Activated CD4-positive, alpha-beta memory T cell treated with anti-CD3 and anti-CD28 coated beads for 36 hours (primary cell): ENCODE data around the gene FAS. TPM values are rescaled to one million over a fixed set of nuclear protein-coding genes. Genes with fewer than 3 reads are reported as not detected.
A peak's percentile ranks its signal among the peaks of the same experiment; 100 is the strongest.

Experiments
- CTCF ChIA-PET: fragments of 350-600 bp; sonication (Branson Sonifier 250); formaldehyde crosslinking; loops from one replicate; lab custom pipeline; 2021; ENCODE audit warnings: antibody characterized with exemption, inconsistent platforms; lab: Charles Lee
- POLR2A ChIA-PET: fragments of 350-600 bp; sonication (Branson Sonifier 250); formaldehyde crosslinking; loops from one replicate; lab custom pipeline; 2021; ENCODE audit warnings: antibody characterized with exemption; lab: Charles Lee
- DNase-seq: peaks from one replicate; pipeline ENCODE4 v3.0.0-alpha.2; 2020
- H3K27ac Mint-ChIP-seq: one replicate; pipeline ENCODE4 v1.8.0; 2021; ENCODE audit warnings: mixed read lengths
- H3K27me3 Mint-ChIP-seq: one replicate; pipeline ENCODE4 v1.8.0; 2021; ENCODE audit warnings: mixed read lengths
- H3K36me3 Mint-ChIP-seq: one replicate; pipeline ENCODE4 v1.8.0; 2021; ENCODE audit warnings: mixed read lengths
- H3K4me1 Mint-ChIP-seq: one replicate; pipeline ENCODE4 v1.8.0; 2021; ENCODE audit warnings: low read depth, mixed read lengths
- H3K4me3 Mint-ChIP-seq: one replicate; pipeline ENCODE4 v1.8.0; 2021; ENCODE audit warnings: mild to moderate bottlenecking, mixed read lengths
- H3K9me3 Mint-ChIP-seq: one replicate; pipeline ENCODE4 v1.8.0; 2021; ENCODE audit warnings: mixed read lengths
- intact Hi-C: fragments of 100-400 bp; cut with micrococcal nuclease; formaldehyde crosslinking; loops from one replicate; pipeline ENCODE4 v1.15.1; 2023
- total RNA-seq, 2 experiments: library from RNA; stranded (reverse); gene quantifications; one replicate each; pipeline ENCODE4 v1.2.3, GENCODE V29; 2021

Gene FAS
- total RNA-seq, 2 experiments from 2014 or later = 62.2 to 63.5 TPM

GRCh38 chr10:88954458-88955083, 36.0 kb upstream of the FAS start:
- H3K4me1 Mint-ChIP-seq = no peaks in the 10 kb centered on the region
- H3K9me3 Mint-ChIP-seq = no peaks in the 10 kb centered on the region
- H3K4me3 Mint-ChIP-seq = no peak overlapping the region
- peaks cover 3% of the 10 kb centered on the region for H3K36me3 Mint-ChIP-seq
- ChIA-PET POLR2A (no interaction called here), CTCF (interaction anchor here (1.0 kb wide), 1 partner anchor 20 kb away, joined by 3 read pairs; no protein-coding TSS in a partner anchor)
- intact Hi-C loops = no loop called here
- no peak for DNase-seq
- no peak overlapping the region for H3K27ac Mint-ChIP-seq
- H3K27me3 Mint-ChIP-seq = no peaks in the 10 kb centered on the region

GRCh38 chr10:88957381-88957780, 33.2 kb upstream of the FAS start:
- Mint-ChIP-seq H3K27ac (no peak overlapping the region), H3K36me3 (no peaks in the 10 kb centered on the region), H3K4me3 (no peak overlapping the region), H3K27me3 (no peaks in the 10 kb centered on the region), H3K4me1 (peaks cover 26% of the 10 kb centered on the region), H3K9me3 (no peaks in the 10 kb centered on the region)
- no peak for DNase-seq
- ChIA-PET CTCF (interaction anchor here (0.9 to 1.3 kb wide), 3 partner anchors 23 to 72 kb away, joined by 4 to 6 read pairs (median 4); no protein-coding TSS in a partner anchor), POLR2A (interaction anchor here (0.7 kb wide), 1 partner anchor 9 kb away, joined by 3 read pairs; no protein-coding TSS in a partner anchor)
- intact Hi-C loops = no loop called here

GRCh38 chr10:88958721-88959120, 31.9 kb upstream of the FAS start:
- POLR2A ChIA-PET = no interaction called here
- H3K27me3 Mint-ChIP-seq = no peaks in the 10 kb centered on the region
- H3K4me3 Mint-ChIP-seq = no peak overlapping the region
- intact Hi-C loops = no loop called here
- H3K4me1 Mint-ChIP-seq = peaks cover 29% of the 10 kb centered on the region
- no peak for DNase-seq
- H3K27ac Mint-ChIP-seq = no peak overlapping the region
- CTCF ChIA-PET = interaction anchor here (0.8 to 1.3 kb wide), 2 partner anchors 36 to 255 kb away, joined by 3 read pairs; no protein-coding TSS in a partner anchor
- no peaks in the 10 kb centered on the region for H3K9me3 Mint-ChIP-seq
- H3K36me3 Mint-ChIP-seq = peaks cover 2% of the 10 kb centered on the region

GRCh38 chr10:88960802-88961201, 29.8 kb upstream of the FAS start:
- Mint-ChIP-seq H3K36me3 (peaks cover 2% of the 10 kb centered on the region), H3K9me3 (no peaks in the 10 kb centered on the region), H3K4me1 (peaks cover 29% of the 10 kb centered on the region), H3K27me3 (no peaks in the 10 kb centered on the region), H3K27ac (peak overlapping the region; percentile 73), H3K4me3 (no peak overlapping the region)
- peak; percentile 46 for DNase-seq
- CTCF ChIA-PET = interaction anchor here (0.7 to 1.3 kb wide), 5 partner anchors 26 to 270 kb away, joined by 3 to 7 read pairs (median 3); no protein-coding TSS in a partner anchor
- POLR2A ChIA-PET = interaction anchor here (0.6 to 1.7 kb wide), 5 partner anchors 26 to 43 kb away, joined by 3 to 20 read pairs (median 3); partner anchors contain the start of gene FAS
- intact Hi-C loops = loop anchor here (1.0 to 2.0 kb wide), 5 partner anchors 26 to 202 kb away; partner anchors contain the start of gene FAS

DNA sequence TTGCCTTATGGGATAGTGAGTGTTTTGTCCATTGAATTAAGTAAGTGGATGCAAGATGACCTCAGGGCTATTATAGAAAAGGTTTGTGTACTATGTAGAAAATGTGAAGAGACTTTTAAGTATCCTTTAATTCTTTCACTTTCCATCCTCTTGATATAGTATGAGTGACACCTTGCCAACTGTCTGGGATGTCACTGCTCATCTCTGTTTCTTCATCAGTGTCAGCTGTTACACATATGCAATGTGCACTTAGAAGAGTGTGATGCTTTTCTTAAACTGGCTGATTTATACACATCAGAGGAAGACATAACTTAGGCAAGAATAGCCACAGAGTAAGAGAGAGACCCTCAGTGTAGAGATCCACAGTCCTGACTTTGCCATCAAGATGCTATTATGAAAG, 29.3 kb upstream of the FAS start:
- no peak for DNase-seq
- intact Hi-C loops = loop anchor here (1.0 to 2.0 kb wide), 4 partner anchors 26 to 202 kb away; partner anchors contain the start of gene FAS
- Mint-ChIP-seq H3K4me1 (peaks cover 29% of the 10 kb centered on the region), H3K27ac (peak overlapping the region; percentile 73), H3K36me3 (peaks cover 2% of the 10 kb centered on the region), H3K27me3 (no peaks in the 10 kb centered on the region), H3K4me3 (no peak overlapping the region), H3K9me3 (no peaks in the 10 kb centered on the region)
- ChIA-PET POLR2A (interaction anchor here (1.5 to 1.7 kb wide), 2 partner anchors 29 to 41 kb away, joined by 6 to 20 read pairs; partner anchors contain the start of gene FAS), CTCF (interaction anchor here (0.7 to 1.3 kb wide), 5 partner anchors 26 to 270 kb away, joined by 3 to 7 read pairs (median 3); no protein-coding TSS in a partner anchor)

- Mint-ChIP-seq H3K27ac (no peak overlapping the region), H3K4me1 (peaks cover 29% of the 10 kb centered on the region), H3K36me3 (peaks cover 2% of the 10 kb centered on the region), H3K27me3 (no peaks in the 10 kb centered on the region), H3K9me3 (no peaks in the 10 kb centered on the region), H3K4me3 (no peak overlapping the region)
- no peak for DNase-seq
- POLR2A ChIA-PET = interaction anchor here (1.0 kb wide), 1 partner anchor 29 kb away, joined by 4 read pairs; no protein-coding TSS in a partner anchor
- intact Hi-C loops = no loop called here
- CTCF ChIA-PET = interaction anchor here (0.8 to 1.0 kb wide), 2 partner anchors 27 to 68 kb away, joined by 3 read pairs; no protein-coding TSS in a partner anchor
Measured at GRCh38 chr10:88962336-88962735, 28.3 kb upstream of the FAS start.

DNA sequence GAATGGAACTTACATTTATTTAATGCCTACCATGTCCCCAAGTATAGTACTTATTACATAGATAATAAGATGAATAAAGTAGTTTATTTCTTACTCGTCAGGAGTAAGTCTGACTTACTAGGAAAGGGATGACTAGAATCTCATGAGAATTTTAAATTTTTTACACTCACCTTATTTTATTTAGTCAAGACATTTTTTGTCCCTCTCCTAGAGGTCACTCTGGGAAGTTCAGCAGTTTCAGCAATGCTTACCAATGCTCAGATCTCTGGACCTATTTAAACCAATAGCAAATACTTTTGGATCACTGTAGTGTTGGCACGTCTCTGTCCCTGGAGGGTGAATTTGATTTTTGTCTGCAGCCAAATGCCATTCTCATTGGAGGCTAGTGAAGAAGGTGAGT, 27.3 kb upstream of the FAS start:
- Mint-ChIP-seq H3K9me3 (no peaks in the 10 kb centered on the region), H3K4me3 (no peak overlapping the region), H3K27ac (no peak overlapping the region), H3K4me1 (peaks cover 29% of the 10 kb centered on the region), H3K27me3 (no peaks in the 10 kb centered on the region), H3K36me3 (peaks cover 2% of the 10 kb centered on the region)
- intact Hi-C loops = no loop called here
- DNase-seq = no peak
- ChIA-PET CTCF (interaction anchor here (0.7 kb wide), 1 partner anchor 254 kb away, joined by 4 read pairs; no protein-coding TSS in a partner anchor), POLR2A (no interaction called here)

DNA sequence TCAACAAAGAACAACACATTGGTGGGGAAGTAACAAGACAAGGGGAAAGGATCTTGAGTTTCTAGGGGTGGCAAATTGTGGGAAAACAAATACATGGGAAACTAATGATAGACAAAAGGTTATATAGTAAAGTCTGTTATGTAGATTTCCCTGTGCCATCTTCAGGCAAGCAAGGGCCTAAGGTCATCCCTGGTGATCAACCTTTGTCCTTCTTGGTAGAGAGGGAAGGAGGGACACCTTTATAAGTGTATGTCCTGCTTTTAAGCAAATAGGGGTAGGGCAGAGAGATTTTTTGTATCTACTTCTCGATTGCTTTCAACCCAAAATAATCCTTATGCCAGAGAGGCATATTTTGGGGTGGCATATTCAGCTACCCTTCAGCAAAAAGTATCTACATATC, 26.2 kb upstream of the FAS start:
- Mint-ChIP-seq H3K4me1 (peaks cover 29% of the 10 kb centered on the region), H3K27ac (no peak overlapping the region), H3K27me3 (no peaks in the 10 kb centered on the region), H3K36me3 (peaks cover 2% of the 10 kb centered on the region), H3K4me3 (no peak overlapping the region), H3K9me3 (no peaks in the 10 kb centered on the region)
- intact Hi-C loops = no loop called here
- CTCF ChIA-PET = interaction anchor here (0.7 to 1.2 kb wide), 2 partner anchors 21 to 253 kb away, joined by 3 to 4 read pairs; no protein-coding TSS in a partner anchor
- DNase-seq = no peak
- POLR2A ChIA-PET = interaction anchor here (1.6 kb wide), 1 partner anchor 28 kb away, joined by 6 read pairs; no protein-coding TSS in a partner anchor

DNA sequence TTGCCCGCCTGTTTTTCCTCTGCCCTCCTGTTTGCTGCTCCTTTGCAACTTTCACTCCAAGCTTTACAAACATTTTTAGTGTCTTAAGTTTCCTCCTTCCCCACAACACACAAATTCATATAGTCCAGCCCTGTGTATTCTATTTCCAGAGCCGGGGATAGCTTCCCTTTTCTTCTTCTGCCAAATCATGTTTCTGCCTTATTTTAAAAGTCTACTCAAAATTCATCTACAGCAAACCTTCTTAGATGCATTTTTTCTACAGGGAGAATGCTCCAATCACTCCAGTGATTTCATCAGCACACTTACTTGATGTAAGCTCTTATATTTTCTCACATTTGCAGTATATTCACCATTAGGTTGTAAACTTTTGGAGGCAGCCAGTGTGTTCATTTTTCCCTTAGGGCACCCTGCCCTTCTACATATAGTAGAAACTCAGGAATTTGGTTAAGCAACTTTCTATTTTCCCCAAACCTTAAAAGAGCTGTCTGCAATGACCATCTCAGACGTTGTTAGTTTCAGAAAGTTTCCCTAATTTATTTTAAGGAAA, 25.7 kb upstream of the FAS start:
- CTCF ChIA-PET = interaction anchor here (0.7 to 1.2 kb wide), 2 partner anchors 21 to 252 kb away, joined by 3 to 4 read pairs; no protein-coding TSS in a partner anchor
- POLR2A ChIA-PET = interaction anchor here (1.6 kb wide), 1 partner anchor 28 kb away, joined by 6 read pairs; no protein-coding TSS in a partner anchor
- no peaks in the 10 kb centered on the region for H3K27me3 Mint-ChIP-seq
- no peak overlapping the region for H3K27ac Mint-ChIP-seq
- H3K4me1 Mint-ChIP-seq = peaks cover 28% of the 10 kb centered on the region
- H3K9me3 Mint-ChIP-seq = no peaks in the 10 kb centered on the region
- intact Hi-C loops = no loop called here
- H3K36me3 Mint-ChIP-seq = peaks cover 2% of the 10 kb centered on the region
- no peak overlapping the region for H3K4me3 Mint-ChIP-seq
- DNase-seq = no peak

GRCh38 chr10:88966797-88967196, 23.8 kb upstream of the FAS start:
- Mint-ChIP-seq H3K9me3 (no peaks in the 10 kb centered on the region), H3K36me3 (peaks cover 2% of the 10 kb centered on the region), H3K27me3 (no peaks in the 10 kb centered on the region), H3K4me3 (no peak overlapping the region), H3K4me1 (peaks cover 9% of the 10 kb centered on the region), H3K27ac (no peak overlapping the region)
- DNase-seq = no peak
- intact Hi-C loops = no loop called here
- ChIA-PET POLR2A (interaction anchor here (0.5 kb wide), 1 partner anchor 9 kb away, joined by 3 read pairs; no protein-coding TSS in a partner anchor), CTCF (no interaction called here)

DNA sequence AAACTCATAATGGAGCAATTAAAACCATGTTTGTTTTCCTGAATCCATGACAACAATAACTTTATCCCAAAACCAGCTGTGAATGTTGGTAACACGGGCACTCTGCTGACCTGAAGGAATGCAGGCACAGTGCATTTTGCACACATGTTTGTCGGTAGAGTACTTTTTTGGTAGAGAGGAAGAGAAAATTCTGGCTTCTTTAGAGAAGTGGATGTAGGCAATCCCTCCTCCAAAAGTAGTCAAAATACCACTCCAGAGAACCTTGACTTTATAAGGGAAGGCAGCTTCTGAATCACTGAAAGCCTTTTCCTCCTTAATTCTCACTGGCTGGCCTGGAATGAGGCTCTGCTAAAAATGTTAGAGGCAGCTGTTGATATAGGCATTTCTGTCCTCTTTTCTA, 22.2 kb upstream of the FAS start:
- no peak for DNase-seq
- Mint-ChIP-seq H3K4me1 (peaks cover 1% of the 10 kb centered on the region), H3K9me3 (no peaks in the 10 kb centered on the region), H3K36me3 (no peaks in the 10 kb centered on the region), H3K27ac (no peak overlapping the region), H3K27me3 (no peaks in the 10 kb centered on the region), H3K4me3 (no peak overlapping the region)
- intact Hi-C loops = no loop called here
- POLR2A ChIA-PET = no interaction called here
- CTCF ChIA-PET = interaction anchor here (0.7 kb wide), 1 partner anchor 19 kb away, joined by 3 read pairs; no protein-coding TSS in a partner anchor
